A549 (cell line): Measurements from ENCODE around the gene CNIH3.

Source experiments
- BHLHE40 ChIP-seq: IDR thresholded peaks from 2 replicates; pipeline ENCODE4 v1.6.1; 2012; ENCODE audit warnings: low read depth, low read length, inconsistent platforms
- CBX2 ChIP-seq: fragments of 200-600 bp; sonication (generic); IDR thresholded peaks from 2 replicates; pipeline ENCODE4 v1.6.1; 2016; ENCODE audit warnings: low read depth, mild to moderate bottlenecking, borderline replicate concordance
- CHD2 ChIP-seq: fragments of 150-350 bp; IDR thresholded peaks from 2 replicates; pipeline ENCODE4 v1.6.1; 2014; ENCODE audit warnings: low read length; ENCODE audit not compliant: partially characterized antibody
- CTCF ChIP-seq: fragments of >200 bp; sonication (Bioruptor Twin); formaldehyde crosslinking; IDR thresholded peaks from 3 replicates; pipeline ENCODE4 v1.5.1; 2016
- EP300 ChIP-seq, 2 experiments: fragments of >200 bp; sonication (Bioruptor Twin); formaldehyde crosslinking; IDR thresholded peaks; 2 replicates in 1 of 2; 3 replicates in 1 of 2; pipeline ENCODE4 v1.6.1; 2016 to 2017
- MAX ChIP-seq: IDR thresholded peaks from 2 replicates; pipeline ENCODE4 v1.6.1; 2012
- POLR2A ChIP-seq: IDR thresholded peaks from 2 replicates; pipeline ENCODE4 v1.6.1; 2012; ENCODE audit warnings: mild to moderate bottlenecking, low read length
- RCOR1 ChIP-seq: fragments of 150-350 bp; IDR thresholded peaks from 2 replicates; pipeline ENCODE4 v1.6.1; 2014; ENCODE audit warnings: antibody characterized with exemption, low read length, low read depth
- REST ChIP-seq: fragments of 200-600 bp; sonication (generic); IDR thresholded peaks from 2 replicates; pipeline ENCODE4 v1.6.1; 2016; ENCODE audit warnings: antibody characterized with exemption, mild to moderate bottlenecking, moderate library complexity

GRCh38 chr1:224740685-224741052 is 124.6 kb downstream of the CNIH3 start:
- no peak for TF ChIP-seq MAX
- TF ChIP-seq REST: no peak
- TF ChIP-seq CTCF: no peak
- no peak for TF ChIP-seq POLR2A
- TF ChIP-seq CBX2: no peak
- no peak for TF ChIP-seq EP300 (IDR thresholded peaks at IDR 0.05)
- no peak for TF ChIP-seq BHLHE40
- TF ChIP-seq CHD2: no peak
- TF ChIP-seq RCOR1: no peak
